ENCODE measurements around the gene CLEC11A. TPM values are rescaled to one million over a fixed set of nuclear protein-coding genes. Genes with fewer than 3 reads are reported as not detected.

Gene CLEC11A
- total RNA-seq, 1 donor from 2014 or later: 25.0 TPM

DNA sequence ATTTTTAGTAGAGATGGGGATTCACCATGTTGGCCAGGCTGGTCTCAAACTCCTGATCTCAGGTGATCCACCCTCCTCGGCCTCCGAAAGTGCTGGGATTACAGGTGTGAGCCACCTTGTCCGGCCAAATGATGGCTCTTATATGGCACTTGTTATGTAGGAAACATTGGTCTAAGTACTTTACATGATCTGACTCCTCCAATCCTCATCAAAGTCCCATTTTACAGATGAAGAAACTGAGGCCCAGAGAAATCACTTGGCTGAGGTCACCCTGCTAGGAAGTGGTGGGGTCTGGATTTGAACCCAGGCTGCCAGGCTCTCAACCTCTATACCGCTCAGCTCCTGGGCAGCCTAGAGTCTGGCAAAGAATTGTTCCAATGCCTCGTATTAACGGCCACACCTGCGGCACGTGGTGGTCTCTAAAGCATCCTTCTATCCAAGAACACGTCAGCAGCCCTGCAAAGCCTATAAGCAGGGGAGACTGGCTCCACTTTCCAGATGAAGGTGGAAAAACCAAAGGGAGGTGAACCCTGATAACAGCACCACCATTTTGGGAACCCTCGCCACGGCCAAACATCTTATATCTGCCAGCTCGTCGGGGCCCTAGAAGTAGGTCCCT, 21.7 kb upstream of the CLEC11A start:
- DNase-seq (ENCODE audit: extremely low spot score in 2 of 2): no peak
- H3K27me3 ChIP-seq: no peaks in the 10 kb centered on the region
- H3K36me3 ChIP-seq: no peaks in the 10 kb centered on the region
- no peak overlapping the region for H3K4me3 ChIP-seq
- H3K9me3 ChIP-seq: no peaks in the 10 kb centered on the region
- no peaks in the 10 kb centered on the region for H3K4me1 ChIP-seq
- no peak overlapping the region for H3K27ac ChIP-seq
- TF ChIP-seq, protein P1, sequence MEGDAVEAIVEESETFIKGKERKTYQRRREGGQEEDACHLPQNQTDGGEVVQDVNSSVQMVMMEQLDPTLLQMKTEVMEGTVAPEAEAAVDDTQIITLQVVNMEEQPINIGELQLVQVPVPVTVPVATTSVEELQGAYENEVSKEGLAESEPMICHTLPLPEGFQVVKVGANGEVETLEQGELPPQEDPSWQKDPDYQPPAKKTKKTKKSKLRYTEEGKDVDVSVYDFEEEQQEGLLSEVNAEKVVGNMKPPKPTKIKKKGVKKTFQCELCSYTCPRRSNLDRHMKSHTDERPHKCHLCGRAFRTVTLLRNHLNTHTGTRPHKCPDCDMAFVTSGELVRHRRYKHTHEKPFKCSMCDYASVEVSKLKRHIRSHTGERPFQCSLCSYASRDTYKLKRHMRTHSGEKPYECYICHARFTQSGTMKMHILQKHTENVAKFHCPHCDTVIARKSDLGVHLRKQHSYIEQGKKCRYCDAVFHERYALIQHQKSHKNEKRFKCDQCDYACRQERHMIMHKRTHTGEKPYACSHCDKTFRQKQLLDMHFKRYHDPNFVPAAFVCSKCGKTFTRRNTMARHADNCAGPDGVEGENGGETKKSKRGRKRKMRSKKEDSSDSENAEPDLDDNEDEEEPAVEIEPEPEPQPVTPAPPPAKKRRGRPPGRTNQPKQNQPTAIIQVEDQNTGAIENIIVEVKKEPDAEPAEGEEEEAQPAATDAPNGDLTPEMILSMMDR (IDR thresholded peaks at IDR 0.05): no peak
- TF ChIP-seq POLR2AphosphoS5 (IDR thresholded peaks at IDR 0.05; ENCODE audit: insufficient read depth in 1 of 2, low read depth in 1 of 2): no peak
- intact Hi-C loops (cut with DNase I): no loop called here

- no peaks in the 10 kb centered on the region for H3K9me3 ChIP-seq
- no peak overlapping the region for H3K27ac ChIP-seq
- TF ChIP-seq, protein P1 (IDR thresholded peaks at IDR 0.05): no peak
- TF ChIP-seq POLR2A (IDR thresholded peaks at IDR 0.05) (no peak), POLR2AphosphoS5 (IDR thresholded peaks at IDR 0.05; ENCODE audit: insufficient read depth in 1 of 2, low read depth in 1 of 2) (no peak)
- intact Hi-C loops (cut with DNase I): no loop called here
- no peaks in the 10 kb centered on the region for H3K27me3 ChIP-seq
- no peak overlapping the region for H3K4me3 ChIP-seq
- H3K36me3 ChIP-seq: no peaks in the 10 kb centered on the region
- DNase-seq (ENCODE audit: extremely low spot score in 2 of 2): no peak
- no peaks in the 10 kb centered on the region for H3K4me1 ChIP-seq
Observed at GRCh38 chr19:50702158-50702870, 20.9 kb upstream of the CLEC11A start.

- TF ChIP-seq, protein P1 (IDR thresholded peaks at IDR 0.05): no peak
- TF ChIP-seq POLR2AphosphoS5 (IDR thresholded peaks at IDR 0.05; ENCODE audit: insufficient read depth in 1 of 2, low read depth in 1 of 2) (no peak), POLR2A (IDR thresholded peaks at IDR 0.05) (no peak)
- no peak for DNase-seq (ENCODE audit: extremely low spot score in 2 of 2)
- intact Hi-C loops (cut with DNase I): no loop called here
- H3K4me3 ChIP-seq: no peak overlapping the region
- H3K36me3 ChIP-seq: no peaks in the 10 kb centered on the region
- H3K27me3 ChIP-seq: no peaks in the 10 kb centered on the region
- H3K9me3 ChIP-seq: no peaks in the 10 kb centered on the region
- H3K4me1 ChIP-seq: no peaks in the 10 kb centered on the region
- H3K27ac ChIP-seq: no peak overlapping the region
Observed at GRCh38 chr19:50702871-50703829, 20.0 kb upstream of the CLEC11A start.

GRCh38 chr19:50703915-50704796, 19.0 kb upstream of the CLEC11A start:
- Histone ChIP-seq H3K9me3 (no peaks in the 10 kb centered on the region), H3K27me3 (no peaks in the 10 kb centered on the region), H3K36me3 (no peaks in the 10 kb centered on the region), H3K4me1 (no peaks in the 10 kb centered on the region), H3K27ac (no peak overlapping the region), H3K4me3 (no peak overlapping the region)
- no peak for DNase-seq (ENCODE audit: extremely low spot score in 2 of 2)
- intact Hi-C loops (cut with DNase I): no loop called here
- TF ChIP-seq POLR2A (IDR thresholded peaks at IDR 0.05): no peak
- TF ChIP-seq, protein P1 (IDR thresholded peaks at IDR 0.05): no peak
- TF ChIP-seq POLR2AphosphoS5 (IDR thresholded peaks at IDR 0.05; ENCODE audit: insufficient read depth in 1 of 2, low read depth in 1 of 2): no peak
